GM12878 (cell line): Measurements from ENCODE around the gene AADAT. TPM values are rescaled to one million over a fixed set of nuclear protein-coding genes. Genes with fewer than 3 reads are reported as not detected.

ENCODE experiments used
- ATAC-seq: fragments of 200-7000 bp; cut with Tn5 transposase; 3 replicates; pipeline ENCODE4 v1.9.1; 2020; ENCODE audit warnings: mild to moderate bottlenecking, moderate library complexity
- BruUV-seq: library from RNA; stranded (reverse); fragments of 400-500 nt; replicated peaks from 2 replicates; lab custom pipeline; 2021; lab: Mats Ljungman, UMichigan
- CTCF ChIA-PET: fragments of 300-600 bp; sonication (Branson Sonifier 250); formaldehyde crosslinking; extraction: SDS; loops from one replicate; lab custom pipeline; 2021; ENCODE audit warnings: inconsistent platforms; lab: Yijun Ruan, JAX
- POLR2A ChIA-PET: fragments of 350-600 bp; formaldehyde crosslinking; extraction: SDS; loops from one replicate; lab custom pipeline; 2021; ENCODE audit warnings: inconsistent platforms; lab: Charles Lee
- RAD21 ChIA-PET: fragments of 300-600 bp; sonication (Branson Sonifier 250); formaldehyde crosslinking; loops from one replicate; lab custom pipeline; 2023; ENCODE audit warnings: antibody characterized with exemption; ENCODE audit not compliant: unreplicated experiment; lab: Charles Lee
- SMC1A ChIA-PET: fragments of 300-600 bp; sonication (Branson Sonifier 250); formaldehyde crosslinking; loops from one replicate; lab custom pipeline; 2023; ENCODE audit not compliant: unreplicated experiment, uncharacterized antibody; lab: Charles Lee
- DNase-seq: peaks from one replicate; pipeline ENCODE4 v3.0.0-alpha.2; 2011; ENCODE audit warnings: low read depth, low spot score
- FAIRE-seq: peaks from 3 replicates; lab custom pipeline; 2011; peaks lifted over from hg19 to GRCh38; lab: Jason Lieb, UNC
- H2AFZ ChIP-seq: 2 replicates; pipeline ENCODE4 v1.6.0; 2011; ENCODE audit warnings: low read depth, low read length, control low read depth; ENCODE audit not compliant: control insufficient read depth
- H3K27ac ChIP-seq: 2 replicates; pipeline ENCODE4 v1.5.1; 2011; ENCODE audit warnings: control low read depth; ENCODE audit not compliant: control insufficient read depth, insufficient read depth
- H3K27me3 ChIP-seq, 2 experiments: replicated peaks in 1 of 2; 2 replicates each; pipeline versions ENCODE4 v1.6.0 to v1.6.1; 2011; ENCODE audit warnings: low read length in 1 of 2; ENCODE audit not compliant: control insufficient read depth in 2 of 2, insufficient read depth in 2 of 2
- H3K36me3 ChIP-seq, 2 experiments: 2 replicates each; pipeline ENCODE4 v1.5.1; 2011; ENCODE audit warnings: low read length in 1 of 2; ENCODE audit not compliant: control insufficient read depth in 2 of 2, insufficient read depth in 2 of 2
- H3K4me1 ChIP-seq: 2 replicates; pipeline ENCODE4 v1.6.1; 2011; ENCODE audit warnings: mild to moderate bottlenecking, low read length, moderate library complexity, mixed read lengths; ENCODE audit not compliant: control insufficient read depth, insufficient read depth
- H3K4me2 ChIP-seq: 2 replicates; pipeline ENCODE4 v1.6.0; 2011; ENCODE audit warnings: control low read depth; ENCODE audit not compliant: control insufficient read depth, insufficient read depth
- H3K4me3 ChIP-seq: fragments of 200-600 bp; sonication (generic); 2 replicates; pipeline ENCODE4 v1.5.1; 2016
- H3K79me2 ChIP-seq: 2 replicates; pipeline ENCODE4 v1.6.0; 2011; ENCODE audit warnings: low read length; ENCODE audit not compliant: control insufficient read depth, insufficient read depth
- H3K9ac ChIP-seq: 2 replicates; pipeline ENCODE4 v1.8.0; 2011; ENCODE audit warnings: low read length, control low read depth, mixed read lengths; ENCODE audit not compliant: control insufficient read depth, insufficient read depth
- H3K9me3 ChIP-seq: replicated peaks from 3 replicates; pipeline ENCODE4 v1.5.1; 2011; ENCODE audit warnings: mild to moderate bottlenecking, low read length; ENCODE audit not compliant: control insufficient read depth, insufficient read depth
- H4K20me1 ChIP-seq: 2 replicates; pipeline ENCODE4 v1.6.0; 2011; ENCODE audit not compliant: control insufficient read depth, insufficient read depth
- CBX5 ChIP-seq: sonication (generic); IDR thresholded peaks from 2 replicates; pipeline ENCODE4 v1.6.1; 2016; ENCODE audit warnings: low read depth, moderate library complexity, mild to moderate bottlenecking, inconsistent platforms
- POLR2AphosphoS5 ChIP-seq: IDR thresholded peaks from 2 replicates; pipeline ENCODE4 v1.6.1; 2011; ENCODE audit warnings: mild to moderate bottlenecking, low read length, inconsistent platforms
- POU2F2 ChIP-seq: IDR thresholded peaks from 3 replicates; pipeline ENCODE4 v1.6.1; 2011; ENCODE audit warnings: low read depth, mild to moderate bottlenecking, low read length, borderline replicate concordance
- SP1 ChIP-seq: IDR thresholded peaks from one replicate; pipeline ENCODE4 v1.6.1; 2011; ENCODE audit warnings: low read depth, low read length
- SUZ12 ChIP-seq: fragments of 200-600 bp; sonication (generic); IDR thresholded peaks from one replicate; pipeline ENCODE4 v1.6.1; 2018; ENCODE audit warnings: antibody characterized with exemption, mild to moderate bottlenecking; ENCODE audit not compliant: unreplicated experiment
- ZSCAN29 ChIP-seq: fragments of 450-650 bp; IDR thresholded peaks from 2 replicates; pipeline ENCODE4 v1.6.1; 2017; ENCODE audit warnings: mild to moderate bottlenecking, moderate library complexity
- WGBS: methylation state at CpG from one replicate; pipeline ENCODE4 v1.1.6; 2016; ENCODE audit warnings: low lambda C conversion rate; ENCODE audit not compliant: insufficient replicate concordance, insufficient coverage; ENCODE audit errors: missing lambda C conversion rate; 5-methylcytosine and 5-hydroxymethylcytosine counted together
- in situ Hi-C: fragments of 300-500 bp; cut with MboI; formaldehyde crosslinking; loops from 9 replicates; pipeline ENCODE4 v1.14.3; 2018; ENCODE audit warnings: mixed read lengths
- intact Hi-C: fragments of 100-400 bp; cut with micrococcal nuclease; formaldehyde crosslinking; loops from one replicate; pipeline ENCODE4 v1.14.2; 2022; ENCODE audit not compliant: unreplicated experiment
- polyA plus RNA-seq, 11 experiments: library from polyadenylated mRNA; depleted of rRNA in 4 of 11; unstranded in 6 of 11; stranded (reverse) in 5 of 11; fragments of >200 nt; fragmentation: Nextera tagmentation in 4 of 11; fragmentation: Illumina TruSeq in 1 of 11; extraction: Ambion mirVana in 4 of 11; extraction: Trizol in 1 of 11; gene quantifications; 1 replicate in 1 of 11; 2 replicates in 10 of 11; pipeline versions ENCODE4 v1.2.1 to v1.2.3, GENCODE V29; 2011 to 2016; ENCODE audit warnings: inconsistent platforms in 2 of 11, missing spikeins in 2 of 11, low read depth in 1 of 11
- total RNA-seq, 4 experiments: library from RNA; depleted of rRNA in 3 of 4; stranded (reverse); fragments of >200 nt in 3 of 4; fragmentation: Illumina TruSeq in 1 of 4; extraction: Trizol in 1 of 4; gene quantifications; 2 replicates each; pipeline versions ENCODE4 v1.2.1 to v1.2.3, GENCODE V29; 2013 to 2021
- TF ChIP-seq, protein P1 (sequence below): IDR thresholded peaks from 2 replicates; pipeline ENCODE4 v1.6.1; 2011; ENCODE audit warnings: borderline replicate concordance, low read depth, mild to moderate bottlenecking, moderate library complexity, low read length; ENCODE audit not compliant: insufficient read depth, poor library complexity, severe bottlenecking
- TF ChIP-seq, protein P2 (sequence below): fragments of 450-650 bp; IDR thresholded peaks from 2 replicates; pipeline ENCODE4 v1.6.1; 2018; ENCODE audit warnings: mild to moderate bottlenecking, low read depth, moderate library complexity; ENCODE audit not compliant: partially characterized antibody
- TF ChIP-seq, protein P3 (sequence below): fragments of 450-650 bp; IDR thresholded peaks from 2 replicates; pipeline ENCODE4 v1.6.1; 2017; ENCODE audit warnings: antibody characterized with exemption, mild to moderate bottlenecking, moderate library complexity

Gene AADAT
- total and polyA plus RNA-seq, 10 of the 15 experiments (the other 5 are each of a cell fraction or from before 2014, with no cell fraction given), result not detected

DNA sequence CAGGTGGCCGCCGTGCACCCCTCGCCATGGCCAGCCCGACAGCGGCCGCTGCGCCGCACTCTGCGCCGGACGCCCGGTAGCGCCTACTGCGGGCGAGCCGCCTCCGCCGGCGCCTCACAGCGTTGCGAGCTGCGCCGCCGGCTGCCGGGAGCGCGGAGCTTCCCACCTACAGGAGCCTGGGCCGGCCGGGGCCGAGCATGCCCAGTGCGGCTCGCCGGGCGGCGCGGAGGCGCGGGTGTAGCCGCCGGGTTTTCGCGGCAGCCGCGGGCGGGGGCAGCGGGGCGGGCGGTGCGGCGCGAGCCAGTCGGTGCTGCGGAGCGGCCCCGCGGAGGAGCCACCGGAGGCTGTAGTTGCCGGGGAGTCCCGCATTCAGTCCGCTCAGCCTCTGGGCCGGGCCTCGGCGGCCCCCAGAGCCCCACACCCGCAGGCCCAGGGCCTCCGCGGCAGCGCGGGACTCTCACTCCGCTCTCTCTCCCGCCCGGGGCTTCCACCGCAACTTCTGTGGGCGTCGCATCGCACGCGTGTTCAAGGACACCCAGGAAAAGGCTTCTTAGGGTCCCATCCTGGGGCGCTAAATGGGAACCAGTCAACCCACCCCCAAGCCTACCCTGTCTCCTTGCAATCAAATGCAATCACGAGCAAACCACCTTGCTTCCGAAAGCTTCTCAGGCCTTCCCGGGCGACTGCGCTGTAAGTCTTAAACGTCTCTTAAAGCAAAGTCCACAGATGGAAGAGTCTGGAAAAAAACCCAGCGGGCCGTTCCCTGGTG lies 63.3 kb downstream of the AADAT start, which contains the start of gene MFAP3L (continued):
- TF ChIP-seq, protein P1, sequence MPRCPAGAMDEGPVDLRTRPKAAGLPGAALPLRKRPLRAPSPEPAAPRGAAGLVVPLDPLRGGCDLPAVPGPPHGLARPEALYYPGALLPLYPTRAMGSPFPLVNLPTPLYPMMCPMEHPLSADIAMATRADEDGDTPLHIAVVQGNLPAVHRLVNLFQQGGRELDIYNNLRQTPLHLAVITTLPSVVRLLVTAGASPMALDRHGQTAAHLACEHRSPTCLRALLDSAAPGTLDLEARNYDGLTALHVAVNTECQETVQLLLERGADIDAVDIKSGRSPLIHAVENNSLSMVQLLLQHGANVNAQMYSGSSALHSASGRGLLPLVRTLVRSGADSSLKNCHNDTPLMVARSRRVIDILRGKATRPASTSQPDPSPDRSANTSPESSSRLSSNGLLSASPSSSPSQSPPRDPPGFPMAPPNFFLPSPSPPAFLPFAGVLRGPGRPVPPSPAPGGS, result no peak
- TF ChIP-seq SP1, result peak; percentile 93
- TF ChIP-seq SUZ12, result peak; percentile 9
- 0 out of 2 replicates have a peak, but pooled peaks have one; percentile 42 for TF ChIP-seq ZSCAN29

DNA sequence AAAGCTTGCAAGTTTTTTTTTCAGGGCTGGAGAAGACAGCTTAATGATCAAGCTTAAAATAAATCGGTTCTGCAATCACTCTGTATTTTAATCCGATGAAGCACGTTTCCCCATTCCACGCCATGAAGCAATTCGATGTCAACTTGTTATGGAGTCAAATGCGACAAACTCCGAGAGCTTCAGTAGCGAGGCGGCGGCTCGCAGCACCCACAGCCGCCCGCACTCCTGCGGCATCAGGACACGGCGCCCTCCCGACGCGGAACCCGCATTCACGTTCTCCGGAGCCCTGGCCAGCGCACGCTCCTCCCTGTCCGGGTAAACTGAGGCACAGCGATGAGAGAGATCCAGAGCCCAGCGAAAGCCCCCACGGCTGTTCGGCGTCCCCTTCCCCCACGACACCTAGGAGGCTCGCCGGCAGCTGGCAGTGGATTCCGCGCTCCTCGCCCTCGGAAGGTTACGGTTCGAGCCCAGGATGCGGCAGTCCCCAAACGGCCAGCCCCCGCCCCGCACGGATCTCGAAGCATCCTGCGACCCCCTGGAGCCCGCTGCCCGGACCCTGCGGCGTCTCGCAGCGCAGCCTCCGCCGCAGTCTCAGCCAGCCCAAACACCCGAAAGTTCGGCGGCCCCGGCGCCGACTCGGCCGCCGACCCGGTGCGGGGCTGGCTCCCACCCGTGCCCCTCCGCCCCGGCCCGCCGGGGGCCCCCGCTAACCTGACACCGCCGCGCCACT lies 64.1 kb downstream of the AADAT start:
- Histone ChIP-seq H3K4me2 (peak overlapping the region; percentile 44), H3K79me2 (no peaks in the 10 kb centered on the region), H2AFZ (peak overlapping the region; percentile 59; the same call in 1 of the 2 replicates), H3K27me3 (peaks cover 0 to 12% of the 10 kb centered on the region in 2 experiments; a peak in 3 of 4 replicates), H3K9me3 (no peaks in the 10 kb centered on the region; the same call in 2 of the 3 replicates), H4K20me1 (no peaks in the 10 kb centered on the region), H3K4me3 (no peak overlapping the region), H3K9ac (no peak overlapping the region), H3K4me1 (peaks cover 5% of the 10 kb centered on the region), H3K27ac (no peak overlapping the region), H3K36me3 (no peaks in the 10 kb centered on the region)
- BruUV-seq, result no TSS peak
- WGBS, result 38% methylated on average over 55 of the region's 74 CpGs
- in situ Hi-C loops, result no loop called here
- SMC1A ChIA-PET, result interaction anchor here (0.8 kb wide), 1 partner anchor 18 kb away, joined by 3 read pairs; no protein-coding TSS in a partner anchor
- POLR2A ChIA-PET, result no interaction called here
- intact Hi-C loops, result loop anchor here (5.0 kb wide), 1 partner anchor 413 kb away; the partner anchor contains the start of gene NEK1
- no peak for DNase-seq
- RAD21 ChIA-PET, result no interaction called here
- no peak for ATAC-seq
- CTCF ChIA-PET, result interaction anchor here (1.2 kb wide), 1 partner anchor 11 kb away, joined by 4 read pairs; no protein-coding TSS in a partner anchor
- FAIRE-seq, result no peak
- TF ChIP-seq, protein P2, sequence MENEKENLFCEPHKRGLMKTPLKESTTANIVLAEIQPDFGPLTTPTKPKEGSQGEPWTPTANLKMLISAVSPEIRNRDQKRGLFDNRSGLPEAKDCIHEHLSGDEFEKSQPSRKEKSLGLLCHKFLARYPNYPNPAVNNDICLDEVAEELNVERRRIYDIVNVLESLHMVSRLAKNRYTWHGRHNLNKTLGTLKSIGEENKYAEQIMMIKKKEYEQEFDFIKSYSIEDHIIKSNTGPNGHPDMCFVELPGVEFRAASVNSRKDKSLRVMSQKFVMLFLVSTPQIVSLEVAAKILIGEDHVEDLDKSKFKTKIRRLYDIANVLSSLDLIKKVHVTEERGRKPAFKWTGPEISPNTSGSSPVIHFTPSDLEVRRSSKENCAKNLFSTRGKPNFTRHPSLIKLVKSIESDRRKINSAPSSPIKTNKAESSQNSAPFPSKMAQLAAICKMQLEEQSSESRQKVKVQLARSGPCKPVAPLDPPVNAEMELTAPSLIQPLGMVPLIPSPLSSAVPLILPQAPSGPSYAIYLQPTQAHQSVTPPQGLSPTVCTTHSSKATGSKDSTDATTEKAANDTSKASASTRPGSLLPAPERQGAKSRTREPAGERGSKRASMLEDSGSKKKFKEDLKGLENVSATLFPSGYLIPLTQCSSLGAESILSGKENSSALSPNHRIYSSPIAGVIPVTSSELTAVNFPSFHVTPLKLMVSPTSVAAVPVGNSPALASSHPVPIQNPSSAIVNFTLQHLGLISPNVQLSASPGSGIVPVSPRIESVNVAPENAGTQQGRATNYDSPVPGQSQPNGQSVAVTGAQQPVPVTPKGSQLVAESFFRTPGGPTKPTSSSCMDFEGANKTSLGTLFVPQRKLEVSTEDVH, result no peak
- TF ChIP-seq SUZ12 (peak; percentile 82), POU2F2 (no peak), CBX5 (no peak), POLR2AphosphoS5 (no peak)
- TF ChIP-seq, protein P3, sequence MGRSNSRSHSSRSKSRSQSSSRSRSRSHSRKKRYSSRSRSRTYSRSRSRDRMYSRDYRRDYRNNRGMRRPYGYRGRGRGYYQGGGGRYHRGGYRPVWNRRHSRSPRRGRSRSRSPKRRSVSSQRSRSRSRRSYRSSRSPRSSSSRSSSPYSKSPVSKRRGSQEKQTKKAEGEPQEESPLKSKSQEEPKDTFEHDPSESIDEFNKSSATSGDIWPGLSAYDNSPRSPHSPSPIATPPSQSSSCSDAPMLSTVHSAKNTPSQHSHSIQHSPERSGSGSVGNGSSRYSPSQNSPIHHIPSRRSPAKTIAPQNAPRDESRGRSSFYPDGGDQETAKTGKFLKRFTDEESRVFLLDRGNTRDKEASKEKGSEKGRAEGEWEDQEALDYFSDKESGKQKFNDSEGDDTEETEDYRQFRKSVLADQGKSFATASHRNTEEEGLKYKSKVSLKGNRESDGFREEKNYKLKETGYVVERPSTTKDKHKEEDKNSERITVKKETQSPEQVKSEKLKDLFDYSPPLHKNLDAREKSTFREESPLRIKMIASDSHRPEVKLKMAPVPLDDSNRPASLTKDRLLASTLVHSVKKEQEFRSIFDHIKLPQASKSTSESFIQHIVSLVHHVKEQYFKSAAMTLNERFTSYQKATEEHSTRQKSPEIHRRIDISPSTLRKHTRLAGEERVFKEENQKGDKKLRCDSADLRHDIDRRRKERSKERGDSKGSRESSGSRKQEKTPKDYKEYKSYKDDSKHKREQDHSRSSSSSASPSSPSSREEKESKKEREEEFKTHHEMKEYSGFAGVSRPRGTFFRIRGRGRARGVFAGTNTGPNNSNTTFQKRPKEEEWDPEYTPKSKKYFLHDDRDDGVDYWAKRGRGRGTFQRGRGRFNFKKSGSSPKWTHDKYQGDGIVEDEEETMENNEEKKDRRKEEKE, result no peak
